Neural crest cell (in vitro differentiated cells): ENCODE results near the gene YBX2. TPM values are rescaled to one million over a fixed set of nuclear protein-coding genes. Genes with fewer than 3 reads are reported as not detected.
A peak's percentile ranks its signal among the peaks of the same experiment; 100 is the strongest.
"Not testable (repeated sequence)": the region's sequence is repeated elsewhere in the genome, so short reads cannot be mapped to it uniquely, and the experiment has no call there.

Experiments used
- DNase-seq: peaks from one replicate; pipeline ENCODE4 v3.0.0; 2021; ENCODE audit warnings: low read depth, mixed read lengths, low spot score
- H3K27ac Mint-ChIP-seq: one replicate; pipeline ENCODE4 v1.8.0; 2021; ENCODE audit warnings: mild to moderate bottlenecking, mixed read lengths; ENCODE audit not compliant: unreplicated experiment
- H3K27me3 Mint-ChIP-seq: 2 replicates; pipeline ENCODE4 v1.8.0; 2021; ENCODE audit warnings: low read depth, mild to moderate bottlenecking, mixed read lengths
- H3K36me3 Mint-ChIP-seq: 2 replicates; pipeline ENCODE4 v1.8.0; 2021; ENCODE audit warnings: low read depth, mild to moderate bottlenecking, mixed read lengths
- H3K4me1 Mint-ChIP-seq: 2 replicates; pipeline ENCODE4 v1.8.0; 2021; ENCODE audit warnings: mixed read lengths
- H3K4me3 Mint-ChIP-seq: one replicate; pipeline ENCODE4 v1.8.0; 2021; ENCODE audit warnings: mild to moderate bottlenecking, mixed read lengths
- H3K9me3 Mint-ChIP-seq: 2 replicates; pipeline ENCODE4 v1.8.0; 2021; ENCODE audit warnings: mixed read lengths
- total RNA-seq: library from RNA; stranded (reverse); gene quantifications from 2 replicates; pipeline ENCODE4 v1.2.1, GENCODE V29; 2021
- TF ChIP-seq, protein P1 (sequence below): fragments of 200-600 bp; sonication (generic); conservative IDR thresholded peaks from 2 replicates; pipeline ENCODE4 v1.5.0; 2021; ENCODE audit warnings: antibody characterized with exemption, mild to moderate bottlenecking

Gene YBX2
- total RNA-seq, 1 donor from 2014 or later, result 0.54 TPM

GRCh38 chr17:7246779-7247178 lies 47.7 kb downstream of the YBX2 start:
- Mint-ChIP-seq H3K27me3 (peaks cover 9% of the 10 kb centered on the region), H3K36me3 (peaks cover 18% of the 10 kb centered on the region), H3K9me3 (no peaks in the 10 kb centered on the region), H3K4me1 (peaks cover 39% of the 10 kb centered on the region), H3K27ac (peak overlapping the region; percentile 76), H3K4me3 (peak overlapping the region; percentile 79)
- TF ChIP-seq, protein P1, sequence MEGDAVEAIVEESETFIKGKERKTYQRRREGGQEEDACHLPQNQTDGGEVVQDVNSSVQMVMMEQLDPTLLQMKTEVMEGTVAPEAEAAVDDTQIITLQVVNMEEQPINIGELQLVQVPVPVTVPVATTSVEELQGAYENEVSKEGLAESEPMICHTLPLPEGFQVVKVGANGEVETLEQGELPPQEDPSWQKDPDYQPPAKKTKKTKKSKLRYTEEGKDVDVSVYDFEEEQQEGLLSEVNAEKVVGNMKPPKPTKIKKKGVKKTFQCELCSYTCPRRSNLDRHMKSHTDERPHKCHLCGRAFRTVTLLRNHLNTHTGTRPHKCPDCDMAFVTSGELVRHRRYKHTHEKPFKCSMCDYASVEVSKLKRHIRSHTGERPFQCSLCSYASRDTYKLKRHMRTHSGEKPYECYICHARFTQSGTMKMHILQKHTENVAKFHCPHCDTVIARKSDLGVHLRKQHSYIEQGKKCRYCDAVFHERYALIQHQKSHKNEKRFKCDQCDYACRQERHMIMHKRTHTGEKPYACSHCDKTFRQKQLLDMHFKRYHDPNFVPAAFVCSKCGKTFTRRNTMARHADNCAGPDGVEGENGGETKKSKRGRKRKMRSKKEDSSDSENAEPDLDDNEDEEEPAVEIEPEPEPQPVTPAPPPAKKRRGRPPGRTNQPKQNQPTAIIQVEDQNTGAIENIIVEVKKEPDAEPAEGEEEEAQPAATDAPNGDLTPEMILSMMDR, result no peak
- no peak for DNase-seq

GRCh38 chr17:7243838-7244237 lies 50.6 kb downstream of the YBX2 start:
- Mint-ChIP-seq H3K36me3 (peaks cover 24% of the 10 kb centered on the region), H3K4me3 (peak overlapping the region; percentile 94), H3K27me3 (peaks cover 19% of the 10 kb centered on the region), H3K4me1 (peaks cover 41% of the 10 kb centered on the region)
- not testable (repeated sequence) for DNase-seq, H3K27ac Mint-ChIP-seq, H3K9me3 Mint-ChIP-seq

DNA sequence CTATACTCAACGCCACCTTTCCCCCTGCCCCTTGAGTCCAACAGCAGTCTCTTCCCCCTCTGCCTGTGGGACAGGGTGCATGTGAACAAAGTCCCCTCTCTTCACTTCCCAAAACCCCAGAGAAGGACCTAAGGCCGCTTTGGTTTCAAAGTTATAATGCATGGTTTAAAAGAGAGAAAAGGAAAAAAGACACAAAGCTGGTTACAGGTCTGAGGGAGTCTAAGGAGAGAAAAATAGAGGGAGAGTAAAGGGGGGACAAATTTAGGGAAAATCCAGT lies 51.0 kb downstream of the YBX2 start:
- no peak for DNase-seq
- no peaks in the 10 kb centered on the region for H3K9me3 Mint-ChIP-seq
- H3K27me3 Mint-ChIP-seq, result peaks cover 19% of the 10 kb centered on the region
- H3K27ac Mint-ChIP-seq, result peak overlapping the region; percentile 76
- TF ChIP-seq, protein P1, result no peak
- peak overlapping the region; percentile 94 for H3K4me3 Mint-ChIP-seq
- peaks cover 24% of the 10 kb centered on the region for H3K36me3 Mint-ChIP-seq
- H3K4me1 Mint-ChIP-seq, result peaks cover 37% of the 10 kb centered on the region

- peak overlapping the region; percentile 94 for H3K4me3 Mint-ChIP-seq
- peaks cover 24% of the 10 kb centered on the region for H3K36me3 Mint-ChIP-seq
- H3K27me3 Mint-ChIP-seq, result peaks cover 19% of the 10 kb centered on the region
- peak; percentile 93 for DNase-seq
- H3K4me1 Mint-ChIP-seq, result peaks cover 37% of the 10 kb centered on the region
- H3K9me3 Mint-ChIP-seq, result no peaks in the 10 kb centered on the region
- H3K27ac Mint-ChIP-seq, result peak overlapping the region; percentile 99
- TF ChIP-seq, protein P1, result no peak
Measured at GRCh38 chr17:7242717-7243452, 51.6 kb downstream of the YBX2 start.

DNA sequence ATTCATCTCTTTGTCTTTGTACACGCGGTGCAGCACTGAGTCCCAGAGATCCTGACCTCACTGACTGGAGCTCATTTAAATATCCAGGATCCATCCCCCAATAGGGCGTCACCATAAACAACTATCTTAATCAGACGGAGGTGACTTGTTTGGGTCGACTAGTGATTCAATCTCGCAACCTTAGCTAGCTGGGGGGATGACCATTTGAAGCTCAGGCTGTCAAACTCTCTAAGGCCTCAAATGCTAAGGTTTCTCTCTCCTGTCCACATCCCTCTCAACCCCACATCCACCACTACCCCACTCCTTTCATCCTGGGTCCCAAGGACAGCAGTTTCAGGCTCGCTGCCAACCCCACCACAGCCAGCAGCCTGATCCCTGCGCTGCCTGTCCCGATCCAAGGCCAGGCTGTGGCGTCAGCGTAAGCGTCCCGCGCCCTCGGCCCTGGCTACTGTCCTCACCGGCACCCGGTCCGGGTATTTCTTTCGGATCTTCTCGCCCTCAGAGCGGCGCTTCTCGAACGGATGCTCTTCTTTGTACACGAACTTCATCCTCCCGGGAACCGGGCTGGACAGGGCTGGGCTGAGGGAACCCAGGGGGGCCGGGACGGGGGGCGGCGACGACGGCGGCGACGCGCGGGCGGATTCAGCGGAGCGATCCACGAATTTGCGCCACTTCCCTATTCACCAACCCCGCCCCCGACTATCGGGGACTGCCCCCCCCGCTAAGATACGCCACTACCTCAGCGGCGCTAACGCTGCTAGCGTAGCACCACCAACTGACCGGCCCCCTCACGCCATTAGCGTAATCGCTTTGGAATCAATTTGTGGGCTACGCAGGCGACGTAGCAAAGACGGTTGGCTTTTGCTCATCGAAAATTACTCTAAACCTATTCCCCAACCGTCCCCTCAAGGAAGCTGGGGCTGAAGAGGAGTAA lies 52.4 kb downstream of the YBX2 start, which contains the start of gene GABARAP:
GABARAP (minus strand) TSS at position 667 of the 934 bp plus-strand sequence; CDS start at position 548, 119 bp downstream.
- TF ChIP-seq, protein P1, result no peak
- Mint-ChIP-seq H3K4me1 (peaks cover 42% of the 10 kb centered on the region), H3K27me3 (peaks cover 19% of the 10 kb centered on the region), H3K9me3 (no peaks in the 10 kb centered on the region), H3K27ac (peak within 1 kb of the TSS; percentile 99), H3K36me3 (peaks cover 28% of the 10 kb centered on the region), H3K4me3 (peak within 1 kb of the TSS; percentile 94)
- peak; percentile 98 for DNase-seq
